Measurements from ENCODE around the gene CASP14. TPM values are rescaled to one million over a fixed set of nuclear protein-coding genes. Genes with fewer than 3 reads are reported as not detected.

Gene CASP14
- total RNA-seq, 1 experiment from 2014 or later, result not detected

Other genes starting within 250 kb of the CASP14 start
- not detected in 2 replicates for gene OR7A5, start 214.3 kb upstream of the CASP14 start, total RNA-seq (2022)
- gene OR7C1, start 214.3 kb upstream of the CASP14 start, total RNA-seq (2022), result not detected in 2 replicates
- gene OR7A10, start 200.6 kb upstream of the CASP14 start, total RNA-seq (2022), result not detected in 2 replicates
- gene OR7A17, start 163.3 kb upstream of the CASP14 start, total RNA-seq (2022), result not detected in 2 replicates
- gene OR7C2, start 108.0 kb upstream of the CASP14 start, total RNA-seq (2022), result not detected in 2 replicates
- gene SLC1A6, start 69.6 kb upstream of the CASP14 start, total RNA-seq (2022), result not detected in 2 replicates
- gene OR1I1, start 32.7 kb downstream of the CASP14 start, total RNA-seq (2022), result not detected in 2 replicates
- 4.0 and 4.4 TPM in 2 replicates for gene SYDE1, start 57.9 kb downstream of the CASP14 start, total RNA-seq (2022)
- 53.5 and 60.6 TPM in 2 replicates for gene NOTCH3, start 151.5 kb downstream of the CASP14 start, total RNA-seq (2022)
- 0.97 and 1.2 TPM in 2 replicates for gene EPHX3, start 183.0 kb downstream of the CASP14 start, total RNA-seq (2022)